ENCODE measurements around the gene SLC35F3.

DNA sequence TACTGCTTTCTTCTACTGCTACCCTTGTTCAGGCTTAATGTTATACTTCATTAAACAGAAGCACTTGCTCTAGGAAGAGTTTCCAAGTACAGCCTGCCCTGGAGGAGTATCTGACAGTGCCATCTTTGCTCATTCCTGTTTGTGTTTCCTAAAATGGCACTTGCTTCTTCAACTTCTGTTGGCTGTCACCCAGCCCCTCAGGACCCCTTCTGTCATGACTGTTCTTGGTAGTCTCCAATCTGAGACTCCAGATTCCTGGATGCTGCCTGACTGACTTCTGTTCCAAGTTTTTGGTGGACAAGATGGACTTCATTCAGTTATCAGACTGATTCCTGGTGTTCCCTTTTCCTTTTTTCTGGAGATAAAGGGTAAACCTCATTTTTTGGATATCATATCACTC lies 104.1 kb downstream of the SLC35F3 start:
- TF ChIP-seq, protein P1, sequence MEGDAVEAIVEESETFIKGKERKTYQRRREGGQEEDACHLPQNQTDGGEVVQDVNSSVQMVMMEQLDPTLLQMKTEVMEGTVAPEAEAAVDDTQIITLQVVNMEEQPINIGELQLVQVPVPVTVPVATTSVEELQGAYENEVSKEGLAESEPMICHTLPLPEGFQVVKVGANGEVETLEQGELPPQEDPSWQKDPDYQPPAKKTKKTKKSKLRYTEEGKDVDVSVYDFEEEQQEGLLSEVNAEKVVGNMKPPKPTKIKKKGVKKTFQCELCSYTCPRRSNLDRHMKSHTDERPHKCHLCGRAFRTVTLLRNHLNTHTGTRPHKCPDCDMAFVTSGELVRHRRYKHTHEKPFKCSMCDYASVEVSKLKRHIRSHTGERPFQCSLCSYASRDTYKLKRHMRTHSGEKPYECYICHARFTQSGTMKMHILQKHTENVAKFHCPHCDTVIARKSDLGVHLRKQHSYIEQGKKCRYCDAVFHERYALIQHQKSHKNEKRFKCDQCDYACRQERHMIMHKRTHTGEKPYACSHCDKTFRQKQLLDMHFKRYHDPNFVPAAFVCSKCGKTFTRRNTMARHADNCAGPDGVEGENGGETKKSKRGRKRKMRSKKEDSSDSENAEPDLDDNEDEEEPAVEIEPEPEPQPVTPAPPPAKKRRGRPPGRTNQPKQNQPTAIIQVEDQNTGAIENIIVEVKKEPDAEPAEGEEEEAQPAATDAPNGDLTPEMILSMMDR (IDR thresholded peaks at IDR 0.05): no peak
- TF ChIP-seq POLR2A (IDR thresholded peaks at IDR 0.05): no peak

Data from Peyer's patch (tissue), 4 donors.